ENCODE results near the gene MAP2K7.

DNA sequence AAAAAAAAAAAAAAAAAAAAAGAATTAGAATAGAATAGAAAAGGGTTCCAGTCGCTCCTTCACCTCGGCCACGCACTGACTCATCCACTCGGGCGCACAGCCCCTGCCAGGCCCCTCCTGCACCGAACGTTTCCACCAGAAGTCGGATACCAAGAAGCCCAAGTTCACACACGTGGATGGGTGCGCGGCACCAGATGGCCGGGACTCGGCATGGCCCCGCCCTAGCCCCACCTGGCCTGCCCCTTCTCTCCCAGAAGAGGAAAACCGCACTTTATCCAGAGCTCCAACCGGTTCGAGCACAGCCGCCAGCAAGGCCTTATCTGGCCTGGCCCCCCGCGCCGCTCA lies 35.4 kb upstream of the MAP2K7 start:
- TF ChIP-seq, protein P1, sequence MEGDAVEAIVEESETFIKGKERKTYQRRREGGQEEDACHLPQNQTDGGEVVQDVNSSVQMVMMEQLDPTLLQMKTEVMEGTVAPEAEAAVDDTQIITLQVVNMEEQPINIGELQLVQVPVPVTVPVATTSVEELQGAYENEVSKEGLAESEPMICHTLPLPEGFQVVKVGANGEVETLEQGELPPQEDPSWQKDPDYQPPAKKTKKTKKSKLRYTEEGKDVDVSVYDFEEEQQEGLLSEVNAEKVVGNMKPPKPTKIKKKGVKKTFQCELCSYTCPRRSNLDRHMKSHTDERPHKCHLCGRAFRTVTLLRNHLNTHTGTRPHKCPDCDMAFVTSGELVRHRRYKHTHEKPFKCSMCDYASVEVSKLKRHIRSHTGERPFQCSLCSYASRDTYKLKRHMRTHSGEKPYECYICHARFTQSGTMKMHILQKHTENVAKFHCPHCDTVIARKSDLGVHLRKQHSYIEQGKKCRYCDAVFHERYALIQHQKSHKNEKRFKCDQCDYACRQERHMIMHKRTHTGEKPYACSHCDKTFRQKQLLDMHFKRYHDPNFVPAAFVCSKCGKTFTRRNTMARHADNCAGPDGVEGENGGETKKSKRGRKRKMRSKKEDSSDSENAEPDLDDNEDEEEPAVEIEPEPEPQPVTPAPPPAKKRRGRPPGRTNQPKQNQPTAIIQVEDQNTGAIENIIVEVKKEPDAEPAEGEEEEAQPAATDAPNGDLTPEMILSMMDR (IDR thresholded peaks at IDR 0.05; ENCODE audit: borderline replicate concordance, extremely low read depth, low read length, poor library complexity, severe bottlenecking): no peak
- TF ChIP-seq EZH2 (IDR thresholded peaks at IDR 0.05; ENCODE audit: borderline replicate concordance, low read depth, low read length, severe bottlenecking): no peak

Data from DND-41 (cell line).